GM21825 (cell line): ENCODE data around the gene ERMARD.

ENCODE experiments used
- ATAC-seq: cut with Tn5 transposase; IDR thresholded peaks from one replicate; pipeline ENCODE4 v1.9.1; 2021; ENCODE audit warnings: mild to moderate bottlenecking, moderate library complexity; ENCODE audit not compliant: unreplicated experiment

Gene ERMARD

GRCh38 chr6:169801396-169802160 is 50.2 kb downstream of the ERMARD start:
- no peak for ATAC-seq

GRCh38 chr6:169802790-169803189 is 51.4 kb downstream of the ERMARD start:
- no peak for ATAC-seq

- ATAC-seq = no peak
These were observed 51.9 kb downstream of the ERMARD start for GRCh38 chr6:169803271-169803811.

- no peak for ATAC-seq
These were observed 52.5 kb downstream of the ERMARD start for GRCh38 chr6:169803816-169804340.

- ATAC-seq = no peak
These were observed 53.0 kb downstream of the ERMARD start for GRCh38 chr6:169804427-169804826.

GRCh38 chr6:169805242-169805838 is 53.9 kb downstream of the ERMARD start:
- ATAC-seq = no peak

- no peak for ATAC-seq
These were observed 55.3 kb downstream of the ERMARD start for GRCh38 chr6:169806701-169807100.

- ATAC-seq = no peak
These were observed 55.8 kb downstream of the ERMARD start for GRCh38 chr6:169807229-169807628.

- no peak for ATAC-seq
These were observed 56.5 kb downstream of the ERMARD start for GRCh38 chr6:169807699-169808607.

- ATAC-seq = no peak
These were observed 57.2 kb downstream of the ERMARD start for GRCh38 chr6:169808608-169808967.

GRCh38 chr6:169809386-169809785 is 58.0 kb downstream of the ERMARD start:
- no peak for ATAC-seq

GRCh38 chr6:169810066-169810989 is 58.9 kb downstream of the ERMARD start:
- no peak for ATAC-seq

- ATAC-seq = no peak
These were observed 59.6 kb downstream of the ERMARD start for GRCh38 chr6:169811072-169811471.

- no peak for ATAC-seq
These were observed 60.3 kb downstream of the ERMARD start for GRCh38 chr6:169811521-169812256.

- ATAC-seq = no peak
These were observed 60.8 kb downstream of the ERMARD start for GRCh38 chr6:169812257-169812644.

GRCh38 chr6:169813969-169814368 is 62.5 kb downstream of the ERMARD start:
- no peak for ATAC-seq

GRCh38 chr6:169816054-169816453 is 64.6 kb downstream of the ERMARD start:
- ATAC-seq = no peak

GRCh38 chr6:169816975-169817374 is 65.6 kb downstream of the ERMARD start:
- ATAC-seq = no peak

GRCh38 chr6:169820358-169820757 is 68.9 kb downstream of the ERMARD start:
- ATAC-seq = no peak
